H1 (cell line): ENCODE measurements around the gene ACVR2B. TPM values are rescaled to one million over a fixed set of nuclear protein-coding genes. Genes with fewer than 3 reads are reported as not detected.

ENCODE experiments used
- CTCF ChIA-PET: fragments of 300-600 bp; sonication (Branson Sonifier 250); formaldehyde crosslinking; loops from one replicate; lab custom pipeline; 2021; ENCODE audit not compliant: partially characterized antibody; lab: Charles Lee
- POLR2A ChIA-PET: fragments of 300-600 bp; sonication (Branson Sonifier 250); formaldehyde crosslinking; loops from one replicate; lab custom pipeline; 2021; ENCODE audit warnings: inconsistent platforms; ENCODE audit not compliant: partially characterized antibody; lab: Charles Lee
- DNase-seq, 2 experiments: peaks; one replicate each; pipeline versions ENCODE4 v3.0.0 to v3.0.0-alpha.2; 2010 to 2022; ENCODE audit warnings: low spot score in 2 of 2, low read depth in 1 of 2, mixed read lengths in 1 of 2
- FAIRE-seq: peaks from 2 replicates; lab custom pipeline; 2011; peaks lifted over from hg19 to GRCh38; lab: Jason Lieb, UNC
- H2AFZ ChIP-seq: 2 replicates; pipeline ENCODE4 v1.8.1; 2012; ENCODE audit warnings: low read length, inconsistent platforms
- H2AK5ac ChIP-seq: 2 replicates; pipeline ENCODE4 v1.6.1; 2013; ENCODE audit warnings: low read depth, low read length
- H2BK120ac ChIP-seq: replicated peaks from 2 replicates; pipeline ENCODE3; 2013; ENCODE audit warnings: low read depth, low read length, inconsistent platforms
- H2BK12ac ChIP-seq: 2 replicates; pipeline ENCODE4 v1.6.1; 2013; ENCODE audit warnings: low read depth, low read length
- H2BK15ac ChIP-seq: 2 replicates; pipeline ENCODE4 v1.6.1; 2013; ENCODE audit warnings: low read length
- H2BK20ac ChIP-seq: 2 replicates; pipeline ENCODE4 v1.6.1; 2013; ENCODE audit warnings: low read length
- H2BK5ac ChIP-seq: 2 replicates; pipeline ENCODE4 v1.6.1; 2013; ENCODE audit warnings: low read depth, low read length
- H3K14ac ChIP-seq: 2 replicates; pipeline ENCODE4 v1.6.1; 2013; ENCODE audit warnings: inconsistent platforms; ENCODE audit not compliant: insufficient read length
- H3K18ac ChIP-seq: 2 replicates; pipeline ENCODE4 v1.6.1; 2013; ENCODE audit warnings: low read length; ENCODE audit errors: extremely low read depth
- H3K23ac ChIP-seq: 2 replicates; pipeline ENCODE4 v1.6.1; 2013; ENCODE audit warnings: inconsistent platforms; ENCODE audit not compliant: insufficient read length
- H3K23me2 ChIP-seq: 2 replicates; pipeline ENCODE4 v1.6.1; 2013; ENCODE audit warnings: low read depth, low read length
- H3K27ac ChIP-seq: 2 replicates; pipeline ENCODE4 v1.6.1; 2011; ENCODE audit warnings: low read depth, low read length, inconsistent platforms
- H3K27me3 ChIP-seq, 4 experiments: replicated peaks in 1 of 4; 1 replicate in 1 of 4; 2 replicates in 3 of 4; pipeline versions ENCODE4 v1.6.1 to v1.8.1; 2011 to 2013; ENCODE audit warnings: low read length in 3 of 4, mild to moderate bottlenecking in 3 of 4, inconsistent platforms in 2 of 4, mixed read lengths in 2 of 4, moderate library complexity in 1 of 4; ENCODE audit not compliant: control insufficient read depth in 3 of 4, insufficient read depth in 3 of 4; ENCODE audit errors: extremely low read depth in 1 of 4
- H3K36me3 ChIP-seq, 4 experiments: 2 replicates each; pipeline versions ENCODE4 v1.6.1 to v1.8.1; 2011 to 2013; ENCODE audit warnings: mild to moderate bottlenecking in 4 of 4, low read length in 3 of 4, moderate library complexity in 2 of 4, control low read depth in 1 of 4, inconsistent platforms in 1 of 4; ENCODE audit not compliant: insufficient read depth in 4 of 4, control insufficient read depth in 2 of 4
- H3K4ac ChIP-seq: replicated peaks from 2 replicates; pipeline ENCODE3; 2013; ENCODE audit warnings: low read length, low read depth, mixed read lengths, inconsistent platforms; ENCODE audit not compliant: insufficient read length
- H3K4me1 ChIP-seq, 4 experiments: replicated peaks in 1 of 4; 1 replicate in 1 of 4; 2 replicates in 3 of 4; pipeline versions ENCODE4 v1.6.1 to v1.8.1; 2011 to 2013; ENCODE audit warnings: low read length in 3 of 4, inconsistent platforms in 2 of 4, mixed read lengths in 1 of 4; ENCODE audit not compliant: insufficient read depth in 4 of 4, control insufficient read depth in 3 of 4
- H3K4me2 ChIP-seq, 2 experiments: 2 replicates each; pipeline versions ENCODE4 v1.6.1 to v1.8.1; 2011 to 2013; ENCODE audit warnings: low read depth in 2 of 2, low read length in 2 of 2, control low read depth in 1 of 2, inconsistent platforms in 1 of 2, mild to moderate bottlenecking in 1 of 2; ENCODE audit not compliant: insufficient read depth in 1 of 2
- H3K4me3 ChIP-seq, 4 experiments: fragments of 200-600, 300-600 bp in 1 of 4; sonication (generic), shearing (Covaris generic), sonication (Bioruptor Twin) in 1 of 4; 2 replicates each; pipeline versions ENCODE4 v1.5.1 to v1.8.1; 2011 to 2016; ENCODE audit warnings: low read length in 4 of 4, low read depth in 3 of 4, control low read depth in 2 of 4, inconsistent platforms in 2 of 4, mild to moderate bottlenecking in 2 of 4, mixed read lengths in 1 of 4, moderate library complexity in 1 of 4; ENCODE audit not compliant: insufficient read depth in 2 of 4; ENCODE audit errors: extremely low read depth in 1 of 4
- H3K56ac ChIP-seq: replicated peaks from 2 replicates; pipeline ENCODE3; 2013; ENCODE audit warnings: low read depth, mild to moderate bottlenecking, mixed read lengths, low read length, inconsistent platforms; ENCODE audit not compliant: insufficient read length
- H3K79me1 ChIP-seq: 2 replicates; pipeline ENCODE4 v1.6.1; 2013; ENCODE audit warnings: low read depth, low read length, control low read depth
- H3K79me2 ChIP-seq, 2 experiments: 2 replicates each; pipeline versions ENCODE4 v1.6.1 to v1.8.1; 2012 to 2013; ENCODE audit warnings: low read length in 2 of 2, mild to moderate bottlenecking in 2 of 2, inconsistent platforms in 1 of 2; ENCODE audit not compliant: insufficient read depth in 2 of 2, control insufficient read depth in 1 of 2
- H3K9ac ChIP-seq, 4 experiments: replicated peaks in 1 of 4; 1 replicate in 1 of 4; 2 replicates in 3 of 4; pipeline versions ENCODE4 v1.6.1 to v1.8.1; 2011 to 2013; ENCODE audit warnings: low read depth in 3 of 4, low read length in 3 of 4, control low read depth in 2 of 4, mild to moderate bottlenecking in 2 of 4, moderate library complexity in 2 of 4, inconsistent platforms in 1 of 4; ENCODE audit errors: extremely low read depth in 1 of 4
- H3K9me3 ChIP-seq, 2 experiments: 2 replicates each; pipeline versions ENCODE4 v1.6.1 to v1.8.1; 2012 to 2013; ENCODE audit warnings: mild to moderate bottlenecking in 2 of 2, moderate library complexity in 2 of 2, control low read depth in 1 of 2, inconsistent platforms in 1 of 2, low read depth in 1 of 2, low read length in 1 of 2, mixed read lengths in 1 of 2; ENCODE audit not compliant: insufficient read depth in 2 of 2
- H4K20me1 ChIP-seq, 2 experiments: replicated peaks in 1 of 2; 2 replicates each; pipeline versions ENCODE3 to v1.8.1; 2011 to 2013; ENCODE audit warnings: inconsistent platforms in 2 of 2, low read length in 2 of 2, mild to moderate bottlenecking in 1 of 2; ENCODE audit not compliant: insufficient read depth in 2 of 2, control insufficient read depth in 1 of 2
- H4K5ac ChIP-seq: 2 replicates; pipeline ENCODE4 v1.6.1; 2013; ENCODE audit warnings: low read length, low read depth, mixed read lengths, inconsistent platforms; ENCODE audit not compliant: insufficient read length
- H4K8ac ChIP-seq: 2 replicates; pipeline ENCODE4 v1.8.0; 2013; ENCODE audit warnings: mild to moderate bottlenecking, moderate library complexity, low read length, inconsistent platforms; ENCODE audit not compliant: insufficient read depth; ENCODE audit errors: extremely low read depth
- H4K91ac ChIP-seq: replicated peaks from 2 replicates; pipeline ENCODE3; 2013; ENCODE audit warnings: low read length, mixed read lengths, inconsistent platforms; ENCODE audit not compliant: insufficient read length
- ATF2 ChIP-seq: IDR thresholded peaks from 2 replicates; pipeline ENCODE4 v1.6.1; 2012; ENCODE audit warnings: low read length, inconsistent platforms
- CEBPB ChIP-seq: IDR thresholded peaks from 2 replicates; pipeline ENCODE4 v1.6.1; 2012; ENCODE audit warnings: low read depth, low read length
- CTBP2 ChIP-seq: IDR thresholded peaks from 2 replicates; pipeline ENCODE4 v1.7.0; 2011; ENCODE audit warnings: borderline replicate concordance, mild to moderate bottlenecking, moderate library complexity, mixed read lengths, low read length; ENCODE audit not compliant: insufficient read depth, insufficient read length
- GTF2F1 ChIP-seq: IDR thresholded peaks from 2 replicates; pipeline ENCODE4 v1.6.1; 2012; ENCODE audit warnings: low read depth, low read length, improper control_type of control experiment, borderline replicate concordance
- NANOG ChIP-seq: IDR thresholded peaks from 2 replicates; pipeline ENCODE4 v1.6.1; 2011; ENCODE audit warnings: low read length, low read depth, mild to moderate bottlenecking, inconsistent platforms; ENCODE audit not compliant: insufficient read depth, poor library complexity, severe bottlenecking
- NRF1 ChIP-seq: IDR thresholded peaks from 2 replicates; pipeline ENCODE4 v1.6.1; 2011; ENCODE audit warnings: mild to moderate bottlenecking, low read depth, low read length, improper control_type of control experiment
- PHF8 ChIP-seq: fragments of 200-600 bp; sonication (generic); conservative IDR thresholded peaks from 2 replicates; pipeline ENCODE4 v1.7.1; 2012; ENCODE audit warnings: low read depth, mild to moderate bottlenecking, inconsistent platforms, low read length, moderate library complexity
- RBBP5 ChIP-seq: IDR thresholded peaks from 2 replicates; pipeline ENCODE4 v1.7.1; 2012; ENCODE audit warnings: low read depth, mild to moderate bottlenecking, inconsistent platforms, low read length, moderate library complexity, borderline replicate concordance
- RNF2 ChIP-seq: fragments of 200-900, 300-1000 bp; sonication (generic); IDR thresholded peaks from 2 replicates; pipeline ENCODE4 v1.7.1; 2016; ENCODE audit warnings: borderline replicate concordance, low read depth, mild to moderate bottlenecking, antibody characterized with exemption, low read length; ENCODE audit not compliant: poor library complexity, severe bottlenecking; ENCODE audit errors: missing control alignments
- TEAD4 ChIP-seq: IDR thresholded peaks from 2 replicates; pipeline ENCODE4 v1.6.1; 2012; ENCODE audit warnings: low read depth, low read length, inconsistent platforms, mixed read lengths
- YY1 ChIP-seq: IDR thresholded peaks from 2 replicates; pipeline ENCODE4 v1.6.1; 2011; ENCODE audit warnings: low read depth, mild to moderate bottlenecking, low read length
- WGBS, 2 experiments: shearing (Covaris generic) in 1 of 2; methylation state at CpG; one replicate each; pipeline versions ENCODE4 v1.1.6 to v1.1.7; 2013 to 2015; ENCODE audit warnings: low lambda C conversion rate in 2 of 2, mixed read lengths in 2 of 2, inconsistent platforms in 1 of 2, low coverage in 1 of 2, missing lambda C conversion rate in 1 of 2; ENCODE audit not compliant: insufficient replicate concordance in 2 of 2, insufficient coverage in 1 of 2, insufficient read length in 1 of 2; ENCODE audit errors: extremely low coverage in 1 of 2, missing lambda C conversion rate in 1 of 2; 5-methylcytosine and 5-hydroxymethylcytosine counted together
- polyA plus RNA-seq, 7 experiments: library from polyadenylated mRNA; depleted of rRNA in 3 of 7; stranded (reverse) in 5 of 7; unstranded in 2 of 7; fragments of >200 nt in 5 of 7; fragments of 200-250 nt in 2 of 7; gene quantifications; 1 replicate in 5 of 7; 2 replicates in 1 of 7; 4 replicates in 1 of 7; pipeline versions ENCODE4 v1.2.1 to v1.2.3, GENCODE V29; 2011 to 2013; ENCODE audit warnings: missing spikeins in 2 of 7, mixed read lengths in 2 of 7
- total RNA-seq: library from RNA; stranded (reverse); fragmentation: NEBNext Ultra II Directional; extraction: Animal tissue kit (Norgen Biotek cat#: 25700); gene quantifications from 2 replicates; pipeline ENCODE4 v1.2.1, GENCODE V29; 2021

The ACVR2B gene
- total and polyA plus RNA-seq, 2 of the 8 experiments (the other 6 are each of a cell fraction or from before 2014, with no cell fraction given) = 24.7 to 109 TPM

GRCh38 chr3:38491215-38491614, 37.5 kb downstream of the ACVR2B start:
- peaks cover 0 to 9% (median 3%) of the 10 kb centered on the region in 4 experiments; a peak in 4 of 8 replicates for H3K36me3 ChIP-seq
- no peak overlapping the region for H2BK5ac ChIP-seq
- H3K23ac ChIP-seq = no peak overlapping the region
- no peak overlapping the region for H3K9ac ChIP-seq
- no peak overlapping the region for H2BK12ac ChIP-seq
- peaks cover under 1% of the 10 kb centered on the region for H3K79me1 ChIP-seq
- H3K4me1 ChIP-seq = no peaks in the 10 kb centered on the region
- no peaks in the 10 kb centered on the region for H3K27me3 ChIP-seq
- POLR2A ChIA-PET = no interaction called here
- no peak overlapping the region for H2AFZ ChIP-seq
- no peak overlapping the region for H3K18ac ChIP-seq
- no peak overlapping the region for H3K4ac ChIP-seq
- no peak overlapping the region for H3K4me2 ChIP-seq
- H3K14ac ChIP-seq = no peak overlapping the region
- no peak overlapping the region for H2BK20ac ChIP-seq
- FAIRE-seq (no peak), DNase-seq (no peak)
- no peak overlapping the region for H2BK120ac ChIP-seq
- no peak overlapping the region for H4K8ac ChIP-seq
- H3K79me2 ChIP-seq = 0 out of 4 replicates have a peak, but pooled peaks cover 0 to 5% of the 10 kb centered on the region in 2 experiments
- no peak overlapping the region for H4K5ac ChIP-seq
- no peaks in the 10 kb centered on the region for H3K23me2 ChIP-seq
- no peaks in the 10 kb centered on the region for H4K20me1 ChIP-seq
- no peak overlapping the region for H2AK5ac ChIP-seq
- 89% methylated on average over 6 of the region's 6 CpGs; no CpG with 5 or more reads in 1 of the 2 experiments for WGBS, 2 experiments
- H4K91ac ChIP-seq = no peak overlapping the region
- H3K27ac ChIP-seq = no peak overlapping the region
- no peak overlapping the region for H2BK15ac ChIP-seq
- H3K9me3 ChIP-seq = no peaks in the 10 kb centered on the region
- H3K4me3 ChIP-seq = no peak overlapping the region
- H3K56ac ChIP-seq = no peak overlapping the region
- CTCF ChIA-PET = interaction anchor here (1.0 to 3.7 kb wide), 6 partner anchors 11 to 172 kb away, joined by 3 to 22 read pairs (median 4); partner anchors contain the start of gene XYLB
- TF ChIP-seq NANOG (no peak), NRF1 (no peak), ATF2 (no peak), CEBPB (no peak), CTBP2 (no peak), YY1 (no peak), TEAD4 (no peak), RBBP5 (no peak), RNF2 (no peak), PHF8 (no peak), GTF2F1 (no peak)
